Mucosa of rectum (tissue), 2 donors: ENCODE measurements around the gene SPTLC2.
A peak's percentile ranks its signal among the peaks of the same experiment; 100 is the strongest.
"Not testable (repeated sequence)": the region's sequence is repeated elsewhere in the genome, so short reads cannot be mapped to it uniquely, and the experiment has no call there.

Experiments
- H3K27ac ChIP-seq, 2 donors: one replicate each; pipeline ENCODE4 v1.7.0; 2013; ENCODE audit warnings: inconsistent platforms in 2 of 2, low read depth in 2 of 2, low read length in 2 of 2
- H3K27me3 ChIP-seq, 2 donors: one replicate each; pipeline ENCODE4 v1.7.0; 2013; ENCODE audit warnings: low read length in 2 of 2; ENCODE audit not compliant: control insufficient read depth in 2 of 2, insufficient read depth in 2 of 2
- H3K36me3 ChIP-seq, 2 donors: one replicate each; pipeline ENCODE4 v1.7.0; 2013; ENCODE audit warnings: low read length in 2 of 2; ENCODE audit not compliant: control insufficient read depth in 2 of 2, insufficient read depth in 2 of 2
- H3K4me1 ChIP-seq, 2 donors: one replicate each; pipeline ENCODE4 v1.7.0; 2013; ENCODE audit warnings: low read length in 2 of 2, mild to moderate bottlenecking in 1 of 2; ENCODE audit not compliant: control insufficient read depth in 2 of 2, insufficient read depth in 2 of 2
- H3K4me3 ChIP-seq, 2 donors: one replicate each; pipeline ENCODE4 v1.7.0; 2013; ENCODE audit warnings: low read length in 2 of 2
- H3K9ac ChIP-seq, 2 donors: one replicate each; pipeline ENCODE4 v1.7.0; 2013; ENCODE audit warnings: low read length in 2 of 2, low read depth in 1 of 2, mild to moderate bottlenecking in 1 of 2
- H3K9me3 ChIP-seq, 2 donors: one replicate each; pipeline ENCODE4 v1.7.0; 2013; ENCODE audit warnings: low read length in 2 of 2; ENCODE audit not compliant: control insufficient read depth in 2 of 2
- donor health status: healthy.
- donor health status: Normal muscosa, but diverticular disease.

SPTLC2 gene

GRCh38 chr14:77616454-77617229 lies at the start of gene SPTLC2:
Gene SPTLC2 (minus strand): TSS chr14:77616637. CDS start chr14:77616579, 58 bp downstream.
- Histone ChIP-seq H3K4me1 (peaks cover 8 to 26% of the 10 kb centered on the region in 2 donors), H3K27ac (peak within 1 kb of the TSS; percentile 82 to 86), H3K27me3 (no peaks in the 10 kb centered on the region), H3K36me3 (no peaks in the 10 kb centered on the region), H3K9me3 (no peaks in the 10 kb centered on the region), H3K9ac (peak within 1 kb of the TSS; percentile 85 to 86), H3K4me3 (peak within 1 kb of the TSS; percentile 81 to 93)

GRCh38 chr14:77663293-77663692 lies 46.9 kb upstream of the SPTLC2 start:
- H3K9me3 ChIP-seq, result no peaks in the 10 kb centered on the region
- no peak overlapping the region for H3K4me3 ChIP-seq
- H3K27ac ChIP-seq, result no peak overlapping the region
- no peak overlapping the region for H3K9ac ChIP-seq
- H3K36me3 ChIP-seq, result no peaks in the 10 kb centered on the region
- H3K27me3 ChIP-seq, result no peaks in the 10 kb centered on the region
- H3K4me1 ChIP-seq, result no peaks in the 10 kb centered on the region

- H3K9ac ChIP-seq, H3K36me3 ChIP-seq, H3K27ac ChIP-seq, H3K27me3 ChIP-seq, H3K4me1 ChIP-seq, H3K9me3 ChIP-seq, H3K4me3 ChIP-seq: not testable (repeated sequence)
These were observed 45.1 kb upstream of the SPTLC2 start for GRCh38 chr14:77661562-77661961.

GRCh38 chr14:77660754-77661153 lies 44.3 kb upstream of the SPTLC2 start:
- Histone ChIP-seq H3K4me1 (no peaks in the 10 kb centered on the region), H3K9me3 (no peaks in the 10 kb centered on the region), H3K36me3 (no peaks in the 10 kb centered on the region), H3K27me3 (no peaks in the 10 kb centered on the region), H3K4me3 (no peak overlapping the region), H3K27ac (no peak overlapping the region), H3K9ac (no peak overlapping the region)

- H3K9me3 ChIP-seq, result no peaks in the 10 kb centered on the region
- peak overlapping the region in 1 of 2 donors; percentile 29 for H3K27ac ChIP-seq
- no peak overlapping the region for H3K4me3 ChIP-seq
- no peaks in the 10 kb centered on the region for H3K36me3 ChIP-seq
- no peak overlapping the region for H3K9ac ChIP-seq
- H3K27me3 ChIP-seq, result no peaks in the 10 kb centered on the region
- peaks cover 0 to under 1% of the 10 kb centered on the region in 2 donors for H3K4me1 ChIP-seq
These were observed 43.4 kb upstream of the SPTLC2 start for GRCh38 chr14:77659831-77660230.

GRCh38 chr14:77657280-77657679 lies 40.8 kb upstream of the SPTLC2 start:
- Histone ChIP-seq H3K27me3 (no peaks in the 10 kb centered on the region), H3K36me3 (no peaks in the 10 kb centered on the region), H3K4me1 (peaks cover 0 to 12% of the 10 kb centered on the region in 2 donors), H3K9ac (no peak overlapping the region), H3K27ac (no peak overlapping the region), H3K4me3 (no peak overlapping the region), H3K9me3 (no peaks in the 10 kb centered on the region)

GRCh38 chr14:77654001-77654441 lies 37.6 kb upstream of the SPTLC2 start:
- Histone ChIP-seq H3K9me3 (no peaks in the 10 kb centered on the region), H3K36me3 (no peaks in the 10 kb centered on the region), H3K4me3 (no peak overlapping the region), H3K27me3 (no peaks in the 10 kb centered on the region), H3K9ac (no peak overlapping the region), H3K27ac (no peak overlapping the region), H3K4me1 (peaks cover 0 to 13% of the 10 kb centered on the region in 2 donors)

GRCh38 chr14:77649326-77649725 lies 32.9 kb upstream of the SPTLC2 start:
- Histone ChIP-seq H3K4me3 (no peak overlapping the region), H3K4me1 (peaks cover 0 to 21% of the 10 kb centered on the region in 2 donors), H3K36me3 (no peaks in the 10 kb centered on the region), H3K27me3 (no peaks in the 10 kb centered on the region), H3K27ac (no peak overlapping the region), H3K9me3 (no peaks in the 10 kb centered on the region), H3K9ac (no peak overlapping the region)

- Histone ChIP-seq H3K9me3 (no peaks in the 10 kb centered on the region), H3K27ac (no peak overlapping the region), H3K36me3 (no peaks in the 10 kb centered on the region), H3K9ac (no peak overlapping the region), H3K4me3 (no peak overlapping the region), H3K27me3 (no peaks in the 10 kb centered on the region), H3K4me1 (peaks cover 0 to 15% of the 10 kb centered on the region in 2 donors)
These were observed 32.2 kb upstream of the SPTLC2 start for GRCh38 chr14:77648520-77649200.

GRCh38 chr14:77647853-77648252 lies 31.4 kb upstream of the SPTLC2 start:
- Histone ChIP-seq H3K4me3 (no peak overlapping the region), H3K27ac (no peak overlapping the region), H3K36me3 (no peaks in the 10 kb centered on the region), H3K27me3 (no peaks in the 10 kb centered on the region), H3K9me3 (no peaks in the 10 kb centered on the region), H3K4me1 (peaks cover 0 to 15% of the 10 kb centered on the region in 2 donors), H3K9ac (no peak overlapping the region)
